HEK293 (cell line): ENCODE measurements around the gene HNRNPL.

Experiments
- SCRT1 ChIP-seq: fragments of 450-650 bp; formaldehyde crosslinking; IDR thresholded peaks from 2 replicates; pipeline ENCODE4 v1.5.1; 2016; ENCODE audit warnings: missing biosample characterization, missing genetic modification characterization, borderline replicate concordance
- ZNF16 ChIP-seq: fragments of 450-650 bp; formaldehyde crosslinking; IDR thresholded peaks from 2 replicates; pipeline ENCODE4 v1.5.1; 2016; ENCODE audit warnings: low read depth, missing biosample characterization, missing genetic modification characterization
- ZNF184 ChIP-seq: fragments of 450-650 bp; IDR thresholded peaks from 2 replicates; pipeline ENCODE4 v1.5.1; 2018; ENCODE audit warnings: missing biosample characterization, mild to moderate bottlenecking, missing genetic modification characterization
- ZNF280C ChIP-seq: fragments of 450-650 bp; formaldehyde crosslinking; IDR thresholded peaks from 2 replicates; pipeline ENCODE4 v1.5.1; 2016; ENCODE audit warnings: missing biosample characterization, missing genetic modification characterization
- ZNF394 ChIP-seq: fragments of 450-650 bp; formaldehyde crosslinking; IDR thresholded peaks from 2 replicates; pipeline ENCODE4 v1.5.1; 2016; ENCODE audit warnings: missing biosample characterization, missing genetic modification characterization, mild to moderate bottlenecking, moderate library complexity, borderline replicate concordance
- ZNF510 ChIP-seq: fragments of 450-650 bp; formaldehyde crosslinking; IDR thresholded peaks from 2 replicates; pipeline ENCODE4 v1.5.1; 2018; ENCODE audit warnings: mild to moderate bottlenecking, missing genetic modification characterization, missing biosample characterization; ENCODE audit not compliant: insufficient replicate concordance
- TF ChIP-seq, protein P1 (sequence below): fragments of 450-650 bp; formaldehyde crosslinking; IDR thresholded peaks from 2 replicates; pipeline ENCODE4 v1.5.1; 2016; ENCODE audit warnings: missing biosample characterization, missing genetic modification characterization

DNA sequence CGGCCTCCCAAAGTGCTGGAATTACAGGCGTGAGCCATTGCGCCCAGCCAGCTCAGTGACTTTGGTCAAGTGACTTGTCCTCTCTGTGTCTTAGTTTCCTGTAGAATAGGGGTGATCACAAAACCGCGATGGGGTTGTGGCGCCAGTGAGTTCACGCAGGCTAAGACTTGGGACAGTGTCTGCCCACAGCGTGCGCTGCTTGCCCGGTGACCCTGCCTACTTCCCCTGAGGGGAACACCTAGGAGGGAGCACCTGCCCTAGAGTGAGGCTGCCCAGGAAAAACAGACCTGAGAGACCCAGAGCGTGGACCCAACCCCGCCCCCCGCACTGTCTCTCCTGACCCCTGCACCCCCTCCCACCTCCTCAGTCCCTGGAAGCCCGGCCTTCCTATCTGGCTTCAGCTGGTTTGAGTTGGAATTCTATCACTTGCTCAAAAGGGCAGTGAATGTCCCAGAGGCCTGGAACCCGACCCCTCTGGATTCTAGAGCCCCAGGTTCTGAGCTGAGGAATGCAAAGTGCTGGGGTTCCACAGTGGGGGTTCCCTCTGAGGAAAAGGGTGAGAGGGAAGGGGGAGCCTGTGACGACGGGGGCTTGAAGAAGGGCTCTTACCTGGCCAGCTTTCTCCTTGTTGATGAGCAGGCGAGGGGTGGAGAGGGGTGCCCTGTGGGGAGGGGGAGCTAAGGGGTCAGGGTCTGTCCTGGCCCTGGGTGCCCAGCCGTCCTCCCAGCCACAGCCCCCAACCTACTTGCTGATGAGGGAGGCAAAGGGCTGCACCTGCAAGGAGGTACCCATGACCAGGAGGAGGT, 30.5 kb upstream of the HNRNPL start:
- TF ChIP-seq ZNF184 (tag by site-specific recombination) (no peak), ZNF394 (tag by site-specific recombination) (no peak), ZNF280C (no peak), ZNF510 (tag by site-specific recombination) (no peak), ZNF16 (tag by site-specific recombination) (no peak), SCRT1 (tag by site-specific recombination) (no peak)
- TF ChIP-seq, protein P1, sequence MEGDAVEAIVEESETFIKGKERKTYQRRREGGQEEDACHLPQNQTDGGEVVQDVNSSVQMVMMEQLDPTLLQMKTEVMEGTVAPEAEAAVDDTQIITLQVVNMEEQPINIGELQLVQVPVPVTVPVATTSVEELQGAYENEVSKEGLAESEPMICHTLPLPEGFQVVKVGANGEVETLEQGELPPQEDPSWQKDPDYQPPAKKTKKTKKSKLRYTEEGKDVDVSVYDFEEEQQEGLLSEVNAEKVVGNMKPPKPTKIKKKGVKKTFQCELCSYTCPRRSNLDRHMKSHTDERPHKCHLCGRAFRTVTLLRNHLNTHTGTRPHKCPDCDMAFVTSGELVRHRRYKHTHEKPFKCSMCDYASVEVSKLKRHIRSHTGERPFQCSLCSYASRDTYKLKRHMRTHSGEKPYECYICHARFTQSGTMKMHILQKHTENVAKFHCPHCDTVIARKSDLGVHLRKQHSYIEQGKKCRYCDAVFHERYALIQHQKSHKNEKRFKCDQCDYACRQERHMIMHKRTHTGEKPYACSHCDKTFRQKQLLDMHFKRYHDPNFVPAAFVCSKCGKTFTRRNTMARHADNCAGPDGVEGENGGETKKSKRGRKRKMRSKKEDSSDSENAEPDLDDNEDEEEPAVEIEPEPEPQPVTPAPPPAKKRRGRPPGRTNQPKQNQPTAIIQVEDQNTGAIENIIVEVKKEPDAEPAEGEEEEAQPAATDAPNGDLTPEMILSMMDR: no peak
